WTC11 (cell line): ENCODE data around the gene TSEN15. TPM values are rescaled to one million over a fixed set of nuclear protein-coding genes. Genes with fewer than 3 reads are reported as not detected.

Source experiments
- ATAC-seq: fragments of 200-7000 bp; cut with Tn5 transposase; 2 replicates; pipeline ENCODE4 v1.10.0; 2021; ENCODE audit warnings: mild to moderate bottlenecking, moderate library complexity
- CTCF ChIA-PET: fragments of 300-600 bp; sonication (Branson Sonifier 250); formaldehyde crosslinking; loops from one replicate; lab custom pipeline; 2021; ENCODE audit warnings: antibody characterized with exemption; lab: Charles Lee
- POLR2A ChIA-PET: fragments of 350-600 bp; sonication (Branson Sonifier 250); formaldehyde crosslinking; loops from one replicate; lab custom pipeline; 2021; ENCODE audit warnings: antibody characterized with exemption; lab: Charles Lee
- DNase-seq: peaks from one replicate; pipeline ENCODE4 v3.0.0; 2021; ENCODE audit warnings: low spot score
- H3K27ac Mint-ChIP-seq: 2 replicates; pipeline ENCODE4 v1.8.0; 2021; ENCODE audit warnings: mixed read lengths
- H3K27me3 Mint-ChIP-seq: 2 replicates; pipeline ENCODE4 v1.8.0; 2021; ENCODE audit warnings: low read depth, mild to moderate bottlenecking, moderate library complexity, mixed read lengths
- H3K36me3 Mint-ChIP-seq: 2 replicates; pipeline ENCODE4 v1.8.0; 2021; ENCODE audit warnings: mixed read lengths
- H3K4me1 Mint-ChIP-seq: 2 replicates; pipeline ENCODE4 v1.8.0; 2022; ENCODE audit warnings: mixed read lengths
- H3K4me3 Mint-ChIP-seq: 2 replicates; pipeline ENCODE4 v1.8.0; 2021; ENCODE audit warnings: mild to moderate bottlenecking, moderate library complexity, mixed read lengths
- H3K9me3 Mint-ChIP-seq: 2 replicates; pipeline ENCODE4 v1.8.0; 2021; ENCODE audit warnings: mixed read lengths
- CREM ChIP-seq: sonication (generic); formaldehyde crosslinking; IDR thresholded peaks from 2 replicates; pipeline ENCODE4 v1.8.1; 2022; ENCODE audit warnings: mild to moderate bottlenecking, missing genetic modification reagents, moderate library complexity
- ELF4 ChIP-seq: sonication (generic); formaldehyde crosslinking; IDR thresholded peaks from 2 replicates; pipeline ENCODE4 v1.8.1; 2022; ENCODE audit warnings: low read depth, mild to moderate bottlenecking, moderate library complexity, missing genetic modification reagents
- EMX1 ChIP-seq: fragments of 250-450 bp; sonication (Bioruptor Pico); IDR thresholded peaks from 2 replicates; pipeline ENCODE4 v1.8.0; 2021; ENCODE audit warnings: mild to moderate bottlenecking
- ERG ChIP-seq: fragments of 250-450 bp; sonication (Bioruptor Pico); IDR thresholded peaks from 2 replicates; pipeline ENCODE4 v1.8.0; 2021; ENCODE audit warnings: mild to moderate bottlenecking
- GRHL2 ChIP-seq: fragments of 250-450 bp; sonication (Bioruptor Pico); IDR thresholded peaks from 2 replicates; pipeline ENCODE4 v1.8.0; 2022; ENCODE audit warnings: mild to moderate bottlenecking, moderate library complexity; ENCODE audit not compliant: insufficient replicate concordance, severe bottlenecking
- GTF2I ChIP-seq: fragments of 250-450 bp; sonication (Bioruptor Pico); conservative IDR thresholded peaks from 2 replicates; pipeline ENCODE4 v1.4.0; 2021; ENCODE audit warnings: mild to moderate bottlenecking
- JAZF1 ChIP-seq: fragments of 250-450 bp; sonication (Bioruptor Pico); IDR thresholded peaks from 2 replicates; pipeline ENCODE4 v1.9.0; 2021; ENCODE audit warnings: moderate library complexity, mild to moderate bottlenecking, inconsistent platforms
- KAT7 ChIP-seq: sonication (generic); formaldehyde crosslinking; IDR thresholded peaks from 2 replicates; pipeline ENCODE4 v1.8.1; 2023; ENCODE audit warnings: missing genetic modification reagents, mild to moderate bottlenecking, borderline replicate concordance
- MYBL2 ChIP-seq: sonication (generic); formaldehyde crosslinking; IDR thresholded peaks from 2 replicates; pipeline ENCODE4 v1.8.1; 2023; ENCODE audit warnings: mild to moderate bottlenecking, moderate library complexity, missing genetic modification reagents
- NFATC4 ChIP-seq: fragments of 250-450 bp; sonication (Bioruptor Pico); IDR thresholded peaks from 2 replicates; pipeline ENCODE4 v1.9.0; 2021; ENCODE audit warnings: mild to moderate bottlenecking
- NR2C2 ChIP-seq: sonication (generic); formaldehyde crosslinking; IDR thresholded peaks from 2 replicates; pipeline ENCODE4 v1.8.0; 2022; ENCODE audit warnings: mild to moderate bottlenecking, missing genetic modification reagents
- RELA ChIP-seq: sonication (generic); formaldehyde crosslinking; IDR thresholded peaks from 2 replicates; pipeline ENCODE4 v1.8.1; 2022; ENCODE audit warnings: missing genetic modification reagents, mild to moderate bottlenecking, borderline replicate concordance
- SMAD3 ChIP-seq: sonication (generic); formaldehyde crosslinking; IDR thresholded peaks from 2 replicates; pipeline ENCODE4 v1.8.0; 2022; ENCODE audit warnings: missing genetic modification reagents, mild to moderate bottlenecking, borderline replicate concordance
- SMAD4 ChIP-seq: sonication (generic); formaldehyde crosslinking; IDR thresholded peaks from 2 replicates; pipeline ENCODE4 v1.8.0; 2022; ENCODE audit warnings: mild to moderate bottlenecking, missing genetic modification reagents
- STAT6 ChIP-seq: sonication (generic); formaldehyde crosslinking; conservative IDR thresholded peaks from 2 replicates; pipeline ENCODE4 v1.8.1; 2023; ENCODE audit warnings: mild to moderate bottlenecking, low read depth, missing genetic modification reagents, moderate library complexity
- TCF7 ChIP-seq: sonication (generic); formaldehyde crosslinking; IDR thresholded peaks from 2 replicates; pipeline ENCODE4 v1.8.0; 2022; ENCODE audit warnings: mild to moderate bottlenecking, low read depth, missing genetic modification reagents, moderate library complexity
- TEAD1 ChIP-seq: sonication (generic); formaldehyde crosslinking; IDR thresholded peaks from 2 replicates; pipeline ENCODE4 v1.8.0; 2022; ENCODE audit warnings: mild to moderate bottlenecking, missing genetic modification reagents
- TEAD4 ChIP-seq: sonication (generic); formaldehyde crosslinking; IDR thresholded peaks from 2 replicates; pipeline ENCODE4 v1.8.0; 2022; ENCODE audit warnings: mild to moderate bottlenecking, missing genetic modification reagents
- TP53 ChIP-seq: sonication (generic); formaldehyde crosslinking; IDR thresholded peaks from 2 replicates; pipeline ENCODE4 v1.8.1; 2023; ENCODE audit warnings: mild to moderate bottlenecking, missing genetic modification reagents
- USF1 ChIP-seq: sonication (generic); formaldehyde crosslinking; IDR thresholded peaks from 2 replicates; pipeline ENCODE4 v1.8.0; 2022; ENCODE audit warnings: mild to moderate bottlenecking, missing genetic modification reagents
- USF2 ChIP-seq: sonication (generic); formaldehyde crosslinking; IDR thresholded peaks from 2 replicates; pipeline ENCODE4 v1.8.1; 2023; ENCODE audit warnings: mild to moderate bottlenecking, missing genetic modification reagents, moderate library complexity
- ZNF317 ChIP-seq: sonication (generic); formaldehyde crosslinking; IDR thresholded peaks from 2 replicates; pipeline ENCODE4 v1.8.1; 2023; ENCODE audit warnings: low read depth, mild to moderate bottlenecking, moderate library complexity, missing genetic modification reagents, borderline replicate concordance
- ZNF423 ChIP-seq: fragments of 250-450 bp; sonication (Bioruptor Pico); IDR thresholded peaks from 2 replicates; pipeline ENCODE4 v2.1.2; 2022; ENCODE audit warnings: mild to moderate bottlenecking, moderate library complexity
- ZNF671 ChIP-seq: fragments of 250-450 bp; sonication (Bioruptor Pico); IDR thresholded peaks from 2 replicates; pipeline ENCODE4 v1.8.0; 2021; ENCODE audit warnings: mild to moderate bottlenecking
- total RNA-seq: library from RNA; stranded (reverse); gene quantifications from 3 replicates; pipeline ENCODE4 v1.2.3, GENCODE V29; 2021
- TF ChIP-seq, protein P1 (sequence below): fragments of 200-600 bp; IDR thresholded peaks from 2 replicates; pipeline ENCODE4 v1.8.0; 2022; ENCODE audit warnings: antibody characterized with exemption
- TF ChIP-seq, protein P2 (sequence below): sonication (generic); formaldehyde crosslinking; IDR thresholded peaks from 2 replicates; pipeline ENCODE4 v1.8.0; 2022; ENCODE audit warnings: mild to moderate bottlenecking, missing genetic modification reagents

TSEN15 gene
- total RNA-seq, 1 experiment from 2014 or later: 23.8 TPM

DNA sequence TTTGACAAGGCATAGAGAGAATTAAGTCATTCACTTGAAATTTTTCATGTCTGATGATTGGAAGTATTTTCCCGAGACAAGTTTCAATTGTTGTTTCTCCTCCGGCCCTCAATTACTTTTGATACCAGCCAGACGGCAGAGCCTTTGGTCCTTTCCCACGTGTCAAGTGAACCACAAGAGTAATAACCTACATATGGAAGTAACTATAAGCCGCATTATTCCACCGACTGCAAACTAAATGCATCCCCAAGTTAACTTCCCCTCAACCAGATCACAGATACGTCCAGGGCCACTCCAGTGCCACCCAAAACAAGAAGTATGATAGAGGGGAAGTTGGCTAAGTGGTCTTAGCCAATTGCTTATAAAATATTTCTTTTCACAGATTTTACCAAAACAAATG is 34.2 kb upstream of the TSEN15 start:
- H3K4me1 Mint-ChIP-seq: peaks cover 9% of the 10 kb centered on the region; the same call in 1 of the 2 replicates
- H3K36me3 Mint-ChIP-seq: no peaks in the 10 kb centered on the region
- no peak overlapping the region for H3K4me3 Mint-ChIP-seq
- H3K27ac Mint-ChIP-seq: no peak overlapping the region
- DNase-seq: no peak
- ChIA-PET POLR2A (no interaction called here), CTCF (no interaction called here)
- H3K27me3 Mint-ChIP-seq: no peaks in the 10 kb centered on the region; the same call in 1 of the 2 replicates
- H3K9me3 Mint-ChIP-seq: peaks cover 9% of the 10 kb centered on the region
- ATAC-seq: no peak
- no peak for TF ChIP-seq MYBL2
- no peak for TF ChIP-seq NFATC4 (CRISPR knock-in tag)
- TF ChIP-seq NR2C2 (CRISPR knock-in tag): no peak
- TF ChIP-seq USF2 (CRISPR knock-in tag): no peak
- no peak for TF ChIP-seq ELF4 (CRISPR knock-in tag)
- no peak for TF ChIP-seq GTF2I (CRISPR knock-in tag)
- TF ChIP-seq CREM (CRISPR knock-in tag): no peak
- no peak for TF ChIP-seq TCF7
- TF ChIP-seq TEAD4 (CRISPR knock-in tag): no peak
- TF ChIP-seq SMAD4 (CRISPR knock-in tag): no peak
- no peak for TF ChIP-seq ZNF317
- TF ChIP-seq TP53 (CRISPR knock-in tag): no peak
- no peak for TF ChIP-seq GRHL2
- no peak for TF ChIP-seq STAT6
- TF ChIP-seq TEAD1 (CRISPR knock-in tag): no peak
- TF ChIP-seq, protein P1, sequence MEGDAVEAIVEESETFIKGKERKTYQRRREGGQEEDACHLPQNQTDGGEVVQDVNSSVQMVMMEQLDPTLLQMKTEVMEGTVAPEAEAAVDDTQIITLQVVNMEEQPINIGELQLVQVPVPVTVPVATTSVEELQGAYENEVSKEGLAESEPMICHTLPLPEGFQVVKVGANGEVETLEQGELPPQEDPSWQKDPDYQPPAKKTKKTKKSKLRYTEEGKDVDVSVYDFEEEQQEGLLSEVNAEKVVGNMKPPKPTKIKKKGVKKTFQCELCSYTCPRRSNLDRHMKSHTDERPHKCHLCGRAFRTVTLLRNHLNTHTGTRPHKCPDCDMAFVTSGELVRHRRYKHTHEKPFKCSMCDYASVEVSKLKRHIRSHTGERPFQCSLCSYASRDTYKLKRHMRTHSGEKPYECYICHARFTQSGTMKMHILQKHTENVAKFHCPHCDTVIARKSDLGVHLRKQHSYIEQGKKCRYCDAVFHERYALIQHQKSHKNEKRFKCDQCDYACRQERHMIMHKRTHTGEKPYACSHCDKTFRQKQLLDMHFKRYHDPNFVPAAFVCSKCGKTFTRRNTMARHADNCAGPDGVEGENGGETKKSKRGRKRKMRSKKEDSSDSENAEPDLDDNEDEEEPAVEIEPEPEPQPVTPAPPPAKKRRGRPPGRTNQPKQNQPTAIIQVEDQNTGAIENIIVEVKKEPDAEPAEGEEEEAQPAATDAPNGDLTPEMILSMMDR: no peak
- TF ChIP-seq RELA: no peak
- TF ChIP-seq, all 79 proteins: peak for 0

DNA sequence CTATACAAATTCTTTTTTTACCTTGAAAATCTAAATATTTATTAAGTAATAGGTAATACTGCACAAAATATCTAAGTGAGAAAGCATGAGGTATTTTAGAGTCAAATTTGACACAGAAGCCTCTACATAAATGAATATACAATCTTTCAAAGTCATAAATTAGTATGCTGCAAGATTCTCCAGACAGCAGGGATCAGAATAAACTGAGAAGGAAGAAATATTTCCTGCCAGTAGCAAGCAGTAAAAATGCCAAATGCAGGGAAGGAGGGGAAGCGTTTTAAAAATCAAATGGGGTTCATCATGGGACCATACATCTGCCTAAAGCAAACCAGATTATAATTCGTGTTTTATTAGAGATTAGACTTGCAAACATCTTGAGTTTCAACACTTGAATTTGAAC is 32.9 kb upstream of the TSEN15 start:
- no peak overlapping the region for H3K4me3 Mint-ChIP-seq
- DNase-seq (no peak), ATAC-seq (no peak)
- peaks cover 5% of the 10 kb centered on the region for H3K27me3 Mint-ChIP-seq
- CTCF ChIA-PET: no interaction called here
- peaks cover 15% of the 10 kb centered on the region for H3K4me1 Mint-ChIP-seq
- no peak overlapping the region for H3K27ac Mint-ChIP-seq
- no peaks in the 10 kb centered on the region for H3K36me3 Mint-ChIP-seq
- peaks cover 5% of the 10 kb centered on the region; the same call in 1 of the 2 replicates for H3K9me3 Mint-ChIP-seq
- POLR2A ChIA-PET: interaction anchor here (0.6 kb wide), 1 partner anchor 23 kb away, joined by 4 read pairs; no protein-coding TSS in a partner anchor
- TF ChIP-seq CREM (CRISPR knock-in tag) (no peak), ZNF671 (CRISPR knock-in tag) (no peak), SMAD3 (CRISPR knock-in tag) (no peak), EMX1 (no peak), ZNF423 (CRISPR knock-in tag) (no peak), JAZF1 (CRISPR knock-in tag) (no peak), USF1 (CRISPR knock-in tag) (no peak), KAT7 (CRISPR knock-in tag) (no peak), ERG (no peak), STAT6 (no peak), TEAD4 (CRISPR knock-in tag) (no peak)
- TF ChIP-seq, protein P2, sequence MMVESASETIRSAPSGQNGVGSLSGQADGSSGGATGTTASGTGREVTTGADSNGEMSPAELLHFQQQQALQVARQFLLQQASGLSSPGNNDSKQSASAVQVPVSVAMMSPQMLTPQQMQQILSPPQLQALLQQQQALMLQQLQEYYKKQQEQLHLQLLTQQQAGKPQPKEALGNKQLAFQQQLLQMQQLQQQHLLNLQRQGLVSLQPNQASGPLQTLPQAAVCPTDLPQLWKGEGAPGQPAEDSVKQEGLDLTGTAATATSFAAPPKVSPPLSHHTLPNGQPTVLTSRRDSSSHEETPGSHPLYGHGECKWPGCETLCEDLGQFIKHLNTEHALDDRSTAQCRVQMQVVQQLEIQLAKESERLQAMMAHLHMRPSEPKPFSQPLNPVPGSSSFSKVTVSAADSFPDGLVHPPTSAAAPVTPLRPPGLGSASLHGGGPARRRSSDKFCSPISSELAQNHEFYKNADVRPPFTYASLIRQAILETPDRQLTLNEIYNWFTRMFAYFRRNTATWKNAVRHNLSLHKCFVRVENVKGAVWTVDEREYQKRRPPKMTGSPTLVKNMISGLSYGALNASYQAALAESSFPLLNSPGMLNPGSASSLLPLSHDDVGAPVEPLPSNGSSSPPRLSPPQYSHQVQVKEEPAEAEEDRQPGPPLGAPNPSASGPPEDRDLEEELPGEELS (CRISPR knock-in tag): no peak
